NCI-H524 treated with DMSO at 0.1 percent for 48 hours (cell line): ENCODE measurements around the gene FRMD4B.

Source experiments
- DNase-seq: peaks from one replicate; lab custom pipeline; 2025; lab: John Stamatoyannopoulos, UW

FRMD4B gene

DNA sequence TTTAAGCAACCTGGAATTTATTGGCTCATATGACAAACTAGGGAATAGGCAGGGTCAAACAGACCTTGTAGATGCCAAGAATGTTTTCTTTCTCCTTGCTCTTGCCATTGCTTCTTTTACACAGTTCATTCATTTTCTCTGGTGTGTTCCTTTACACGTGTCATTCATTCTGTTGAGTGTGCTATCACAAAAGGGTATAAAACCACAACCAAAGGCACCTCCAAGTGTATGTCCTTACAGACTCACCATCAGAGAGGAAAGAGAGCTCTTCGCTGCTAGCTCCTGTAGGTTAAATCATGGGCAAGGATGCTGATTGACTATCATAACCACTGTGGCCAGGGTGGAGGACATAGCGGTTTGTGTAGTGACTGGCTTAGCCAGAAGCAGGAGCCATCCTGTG lies 19.2 kb upstream of the FRMD4B start:
- DNase-seq, result no peak

DNA sequence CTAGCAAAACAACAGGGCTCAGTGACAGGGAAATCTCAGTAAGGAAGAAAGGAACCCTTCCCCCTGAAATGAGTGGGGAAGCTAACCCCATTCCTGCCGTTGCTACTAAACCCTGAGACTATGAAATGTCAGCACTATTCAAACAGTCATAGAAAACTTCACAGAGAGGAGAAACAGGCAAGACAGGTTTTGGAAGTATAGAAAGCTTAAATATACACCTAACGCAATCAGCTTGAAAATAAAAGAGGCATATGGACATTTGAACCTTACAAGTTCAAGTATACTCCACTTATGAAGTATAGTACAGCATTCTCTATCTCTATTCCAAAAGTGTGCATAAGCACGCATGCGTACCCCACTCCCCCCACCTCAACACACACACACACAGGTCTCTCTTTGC lies 17.6 kb upstream of the FRMD4B start:
- DNase-seq, result no peak

GRCh38 chr3:69400683-69401082 lies 14.8 kb upstream of the FRMD4B start:
- DNase-seq, result peak; percentile 49

GRCh38 chr3:69392850-69393249 lies 7.0 kb upstream of the FRMD4B start:
- DNase-seq, result no peak

DNA sequence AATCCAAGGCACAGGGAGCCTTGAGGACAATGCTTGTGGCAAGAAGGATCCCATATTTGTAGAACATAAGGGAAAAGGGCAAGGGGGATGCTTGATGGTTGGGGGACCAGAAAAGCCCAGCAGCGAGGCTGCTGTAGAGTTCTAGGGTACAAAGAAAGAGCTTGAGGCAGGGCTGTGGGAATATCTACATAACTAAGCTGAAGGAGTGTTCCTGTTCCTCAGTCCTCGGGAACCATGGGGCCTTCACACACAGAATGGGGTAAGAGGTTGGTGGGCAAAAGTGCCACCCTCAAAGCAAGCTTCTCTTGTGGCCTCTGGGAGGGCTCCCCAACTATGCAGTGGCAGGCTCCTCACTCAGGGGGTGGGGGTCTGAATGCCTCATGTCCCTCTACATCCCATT lies 6.5 kb upstream of the FRMD4B start:
- DNase-seq, result no peak

DNA sequence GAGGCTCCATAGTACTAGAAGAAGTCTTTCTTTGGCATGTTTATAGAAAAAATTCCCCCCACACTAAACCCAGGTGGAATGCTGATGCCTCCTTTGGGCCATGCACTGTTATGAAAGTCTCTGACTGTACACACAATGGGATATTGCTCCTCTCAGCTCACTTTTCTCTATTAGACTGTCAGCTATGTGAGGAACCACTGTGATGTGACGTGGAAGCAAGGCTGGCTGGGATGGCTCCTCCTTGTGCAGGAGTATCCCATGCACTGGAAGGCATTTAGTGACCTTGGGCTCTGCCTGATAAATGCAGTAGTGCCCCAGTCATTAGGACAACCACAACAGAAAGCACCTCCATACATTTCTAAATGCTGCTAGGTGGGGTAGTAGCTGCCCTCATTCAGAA lies 5.7 kb upstream of the FRMD4B start:
- DNase-seq, result no peak

DNA sequence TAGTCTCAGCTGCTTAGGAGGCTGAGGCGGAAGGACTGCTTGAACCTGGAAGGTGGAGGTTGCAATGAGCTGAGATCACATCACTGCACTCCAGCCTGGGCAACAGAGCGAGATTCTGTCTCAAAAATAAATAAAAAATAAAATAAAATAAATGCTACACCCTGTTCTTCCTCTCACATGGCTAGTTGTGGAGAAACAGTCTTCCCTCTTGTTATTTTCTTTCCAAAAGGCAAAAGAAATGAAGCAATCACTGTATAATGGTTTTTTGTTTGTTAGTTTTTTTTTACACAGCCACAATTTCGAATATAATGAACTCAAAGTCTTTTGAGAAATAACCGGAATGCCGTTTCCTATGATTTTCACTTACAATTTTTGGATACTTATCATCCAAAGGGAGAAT lies 4.9 kb upstream of the FRMD4B start:
- DNase-seq, result no peak

DNA sequence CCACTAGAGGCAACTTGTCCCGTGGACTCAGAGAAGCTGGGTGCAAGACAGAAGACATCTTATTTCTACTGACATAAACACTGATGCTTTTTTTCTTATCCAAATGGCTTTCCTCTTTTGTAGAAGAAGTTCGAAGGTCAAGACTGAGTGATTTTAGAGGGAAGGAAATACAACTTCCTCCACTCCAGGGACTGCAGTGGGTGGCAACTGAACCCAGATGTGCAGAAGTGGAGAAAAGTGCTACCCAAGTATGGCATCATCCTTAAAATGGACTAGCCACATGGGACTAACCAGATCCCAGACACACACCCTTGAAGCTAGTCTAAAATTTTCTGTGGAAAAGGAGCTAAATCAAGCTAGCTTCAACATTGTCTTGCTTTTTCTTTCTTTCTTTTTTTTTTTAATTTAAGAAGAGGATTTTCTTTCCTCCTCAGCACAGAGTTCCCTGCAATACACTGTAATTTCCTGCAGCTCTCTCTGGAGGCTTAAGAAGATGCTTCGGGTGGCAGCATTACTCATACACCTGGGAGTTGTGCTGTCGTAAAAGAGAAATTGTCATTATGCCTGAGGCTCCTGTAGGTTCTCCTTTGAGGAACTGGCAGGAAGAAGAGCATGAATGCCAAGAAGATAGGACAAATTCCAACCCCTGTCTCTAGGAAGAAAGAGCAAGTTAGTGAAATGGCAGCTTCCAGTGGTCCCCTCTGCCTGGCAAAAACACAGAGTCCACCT lies 3.8 kb upstream of the FRMD4B start:
- DNase-seq, result no peak

DNA sequence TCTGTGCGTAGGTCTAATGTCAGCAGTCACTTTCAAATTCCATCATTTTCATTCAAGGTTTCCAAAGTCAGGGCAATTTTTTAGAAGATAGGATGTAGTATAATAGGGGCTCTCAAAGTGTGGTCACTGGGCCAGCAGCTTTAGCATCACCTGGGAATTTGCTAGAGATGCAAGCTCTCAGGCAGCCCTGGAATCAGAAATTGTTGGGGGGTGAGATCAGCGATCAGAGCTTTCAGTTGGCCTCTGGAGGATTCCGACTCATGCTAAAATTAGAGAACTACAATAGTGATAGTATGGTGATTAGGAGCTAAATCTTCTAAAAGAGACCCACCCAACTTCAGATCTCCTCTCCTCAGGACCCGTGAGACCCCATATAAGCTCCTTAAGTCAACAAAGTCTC lies 2.4 kb upstream of the FRMD4B start:
- DNase-seq, result no peak

GRCh38 chr3:69386556-69387385 lies 883 bp upstream of the FRMD4B start:
- no peak for DNase-seq

GRCh38 chr3:69385123-69385722 lies 665 bp downstream of the FRMD4B start:
- no peak for DNase-seq

GRCh38 chr3:69384326-69384725 lies 1.6 kb downstream of the FRMD4B start:
- DNase-seq, result no peak

DNA sequence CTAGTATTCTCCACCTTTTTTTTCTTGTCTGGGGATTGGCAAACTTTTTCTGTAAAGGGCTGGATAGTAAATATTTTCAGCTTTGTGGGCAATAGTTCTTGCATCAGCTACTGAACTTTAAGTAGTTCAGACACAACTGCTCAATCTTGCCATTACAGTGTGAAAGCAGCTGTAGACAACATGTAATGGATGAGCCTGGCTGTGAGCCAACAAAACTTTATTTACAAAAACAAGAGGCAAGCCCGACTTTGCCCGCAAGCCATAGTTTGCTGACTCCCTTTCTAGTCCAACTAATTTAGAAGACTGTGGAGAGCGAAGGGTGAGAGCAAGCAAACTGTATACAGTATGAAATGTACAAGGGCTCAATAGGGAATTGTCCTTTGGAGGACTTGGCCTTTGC lies 6.2 kb downstream of the FRMD4B start:
- no peak for DNase-seq

- DNase-seq, result no peak
Observed at GRCh38 chr3:69378112-69378802, 7.6 kb downstream of the FRMD4B start.

GRCh38 chr3:69377262-69377661 lies 8.6 kb downstream of the FRMD4B start:
- DNase-seq, result no peak

GRCh38 chr3:69376731-69377130 lies 9.2 kb downstream of the FRMD4B start:
- DNase-seq, result no peak

DNA sequence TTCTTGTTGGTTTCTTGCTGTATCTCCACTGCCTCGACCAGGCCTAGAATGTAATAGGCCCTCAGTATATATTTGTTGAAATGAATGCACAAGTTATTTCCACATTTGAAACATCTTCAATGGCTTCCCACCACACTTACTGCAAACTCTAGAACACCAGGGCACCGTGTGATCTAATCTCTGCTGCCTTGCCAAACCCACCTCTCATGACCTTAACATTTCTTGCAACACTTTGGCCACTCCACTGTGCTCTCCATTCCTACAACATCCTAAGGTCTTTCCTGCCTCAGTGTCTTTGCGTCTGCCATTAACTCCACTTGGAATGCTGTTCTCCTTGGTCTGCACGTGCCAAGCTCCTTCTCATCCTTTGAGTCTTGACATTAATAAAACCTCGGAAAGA lies 14.1 kb downstream of the FRMD4B start:
- DNase-seq, result no peak

GRCh38 chr3:69370901-69371301 lies 15.0 kb downstream of the FRMD4B start:
- no peak for DNase-seq

GRCh38 chr3:69370156-69370883 lies 15.6 kb downstream of the FRMD4B start:
- DNase-seq, result no peak

DNA sequence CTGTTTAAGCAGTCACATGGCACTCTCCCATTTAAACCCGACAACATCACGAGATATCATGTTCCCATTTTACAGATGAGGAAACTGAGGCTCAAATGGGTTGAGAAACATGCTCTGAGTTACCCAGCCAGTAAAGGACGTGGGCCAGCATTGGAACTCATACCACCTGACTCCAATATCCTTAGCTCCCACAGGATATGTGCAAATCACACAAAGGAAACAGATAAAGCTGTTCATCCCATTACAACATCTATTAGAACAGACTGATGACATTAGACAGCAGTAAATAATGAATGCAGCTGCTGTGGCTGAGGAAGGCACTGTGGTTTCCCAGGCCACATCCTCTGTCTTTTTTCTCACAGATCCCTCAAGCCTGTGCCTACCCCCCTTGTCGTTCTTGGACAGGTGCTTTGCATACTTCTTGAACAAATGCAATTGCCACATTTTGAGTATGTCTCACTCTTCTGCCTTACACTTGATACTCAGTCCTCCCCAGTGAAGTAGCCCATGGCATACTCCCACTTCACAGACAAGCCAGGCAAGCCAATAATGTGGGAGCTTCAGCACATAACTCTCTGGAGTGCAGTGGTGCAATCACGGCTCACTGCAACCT lies 17.7 kb downstream of the FRMD4B start:
- no peak for DNase-seq

DNA sequence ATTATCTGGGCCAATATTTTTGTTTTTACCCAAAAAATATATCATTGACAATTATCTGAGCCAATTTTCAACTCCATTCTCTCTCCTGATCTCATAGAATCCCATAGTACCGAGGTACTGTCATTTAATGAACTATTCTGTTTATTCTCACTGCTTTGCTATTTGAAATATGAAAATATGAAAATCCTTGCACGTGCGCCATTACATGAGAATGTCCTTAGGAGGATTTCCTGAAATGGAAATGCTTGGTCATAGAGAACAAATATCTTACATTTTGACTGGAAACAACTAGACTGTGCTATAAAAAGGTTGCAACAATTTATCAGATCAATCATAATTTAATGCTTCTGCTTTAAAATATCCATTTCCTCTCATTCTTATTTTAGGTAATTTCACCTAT lies 18.3 kb downstream of the FRMD4B start:
- no peak for DNase-seq
